Omental fat pad (tissue), 4 donors: ENCODE data around the gene RASSF1. TPM values are rescaled to one million over a fixed set of nuclear protein-coding genes. Genes with fewer than 3 reads are reported as not detected.

Source experiments
- ATAC-seq: fragments of 150-250 bp; one replicate; pipeline ENCODE4 v1.9.1; 2016; ENCODE audit warnings: mild to moderate bottlenecking, moderate library complexity; ENCODE audit not compliant: low FRiP score
- DNase-seq: peaks from one replicate; pipeline ENCODE4 v3.0.0-alpha.2; 2019; ENCODE audit warnings: low spot score
- total RNA-seq, 4 donors: library from RNA; depleted of rRNA; stranded (reverse); fragments of >200 nt; gene quantifications; one replicate each; pipeline ENCODE4 v1.1.0, GENCODE V29; 2016
- TF ChIP-seq, protein P1 (sequence below), 3 donors: fragments of 450-650 bp; IDR thresholded peaks; one replicate each; pipeline ENCODE4 v1.5.1; 2016 to 2017; ENCODE audit warnings: antibody characterized with exemption in 3 of 3, mild to moderate bottlenecking in 3 of 3, moderate library complexity in 2 of 3

Gene RASSF1
- total RNA-seq, 4 donors from 2014 or later = 42.1 to 82.0 (median 53.3) TPM

DNA sequence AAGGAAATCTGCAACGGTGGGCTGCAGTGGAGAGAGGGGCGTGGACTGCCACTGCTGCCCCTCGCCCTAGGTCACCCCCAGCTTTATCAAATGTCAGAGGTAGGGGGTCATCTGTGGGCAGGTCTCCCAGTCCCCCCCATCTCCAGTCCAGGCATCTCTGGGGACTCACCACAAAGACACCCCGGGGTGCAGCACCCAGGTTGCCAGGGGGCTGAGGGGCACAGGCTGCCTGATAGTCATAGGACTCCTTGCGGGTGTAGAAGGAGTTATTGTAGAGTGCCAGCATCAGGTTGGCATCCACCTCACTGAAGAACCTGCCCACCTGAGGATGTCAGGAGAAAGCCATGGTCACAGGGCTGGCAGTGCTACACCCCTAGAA lies 25.2 kb upstream of the RASSF1 start:
- TF ChIP-seq, protein P1, sequence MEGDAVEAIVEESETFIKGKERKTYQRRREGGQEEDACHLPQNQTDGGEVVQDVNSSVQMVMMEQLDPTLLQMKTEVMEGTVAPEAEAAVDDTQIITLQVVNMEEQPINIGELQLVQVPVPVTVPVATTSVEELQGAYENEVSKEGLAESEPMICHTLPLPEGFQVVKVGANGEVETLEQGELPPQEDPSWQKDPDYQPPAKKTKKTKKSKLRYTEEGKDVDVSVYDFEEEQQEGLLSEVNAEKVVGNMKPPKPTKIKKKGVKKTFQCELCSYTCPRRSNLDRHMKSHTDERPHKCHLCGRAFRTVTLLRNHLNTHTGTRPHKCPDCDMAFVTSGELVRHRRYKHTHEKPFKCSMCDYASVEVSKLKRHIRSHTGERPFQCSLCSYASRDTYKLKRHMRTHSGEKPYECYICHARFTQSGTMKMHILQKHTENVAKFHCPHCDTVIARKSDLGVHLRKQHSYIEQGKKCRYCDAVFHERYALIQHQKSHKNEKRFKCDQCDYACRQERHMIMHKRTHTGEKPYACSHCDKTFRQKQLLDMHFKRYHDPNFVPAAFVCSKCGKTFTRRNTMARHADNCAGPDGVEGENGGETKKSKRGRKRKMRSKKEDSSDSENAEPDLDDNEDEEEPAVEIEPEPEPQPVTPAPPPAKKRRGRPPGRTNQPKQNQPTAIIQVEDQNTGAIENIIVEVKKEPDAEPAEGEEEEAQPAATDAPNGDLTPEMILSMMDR (IDR thresholded peaks at IDR 0.05) = no peak
- DNase-seq = no peak
- no peak for ATAC-seq

DNA sequence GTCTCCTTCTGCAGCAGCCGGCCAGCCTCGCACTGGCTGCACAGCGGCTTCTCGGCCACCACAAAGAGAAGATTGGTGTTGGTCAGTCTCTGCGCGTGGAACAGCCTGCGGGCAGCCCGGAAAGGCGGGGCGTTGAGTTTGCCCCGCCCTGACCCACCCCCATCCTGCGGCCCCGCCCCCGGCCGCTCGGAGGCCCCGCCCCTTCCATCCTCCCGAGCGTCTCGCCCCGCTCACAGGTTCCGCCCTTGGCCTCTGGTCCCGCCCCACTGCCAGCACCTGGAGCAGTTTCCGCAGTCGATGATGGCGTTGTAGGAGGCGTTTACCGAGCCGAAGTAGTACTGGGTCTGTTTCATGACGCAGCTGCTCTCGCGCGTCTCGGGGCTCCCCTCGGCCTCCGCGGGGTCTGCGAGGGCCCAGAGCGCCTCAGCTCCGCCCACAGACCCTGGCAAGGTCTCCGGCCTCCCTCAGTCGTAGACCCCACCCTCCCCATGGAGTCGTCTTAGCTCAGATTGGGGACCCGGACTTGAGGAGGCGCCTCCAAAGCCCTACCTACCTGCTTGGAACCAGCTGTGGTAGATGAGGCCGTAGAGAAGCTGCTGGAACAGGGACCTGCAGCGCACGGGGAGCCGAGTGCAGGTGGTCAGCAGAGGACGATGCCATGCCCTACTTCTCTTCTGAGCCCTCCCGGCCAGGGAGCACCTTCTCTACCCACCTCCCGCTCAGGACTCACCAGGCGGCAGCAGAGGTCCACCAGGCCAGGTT lies 24.6 kb upstream of the RASSF1 start:
- ATAC-seq (peak; percentile 86), DNase-seq (peak; percentile 65)
- TF ChIP-seq, protein P1 (IDR thresholded peaks at IDR 0.05) = no peak

DNA sequence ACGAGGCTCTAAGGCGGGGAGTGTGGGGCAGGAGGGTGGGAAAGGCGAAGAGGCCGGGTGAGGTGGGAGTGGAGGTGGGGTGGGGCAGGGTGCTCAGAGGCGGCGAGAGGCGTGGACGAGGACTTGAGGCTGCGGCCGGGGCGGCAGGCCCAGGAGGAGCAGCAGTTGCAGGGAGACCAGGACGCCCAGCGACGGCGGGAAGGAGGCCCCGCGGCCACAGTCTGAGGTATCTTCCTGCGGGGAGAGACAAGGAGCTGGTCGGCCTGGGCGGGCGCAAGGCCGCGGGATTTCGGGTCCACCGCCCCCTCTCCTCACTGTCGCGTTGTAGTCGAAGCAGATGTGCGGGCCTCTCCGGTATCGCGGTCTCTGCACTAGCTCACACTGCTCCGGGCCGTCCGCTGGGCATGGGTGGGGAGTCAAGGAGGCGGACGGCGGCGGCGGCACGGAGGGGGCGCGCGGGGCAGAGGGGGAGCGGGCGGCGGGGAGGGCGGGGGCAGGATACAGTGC lies 24.0 kb upstream of the RASSF1 start:
- TF ChIP-seq, protein P1 (IDR thresholded peaks at IDR 0.05) = no peak
- no peak for DNase-seq
- peak; percentile 50 for ATAC-seq

DNA sequence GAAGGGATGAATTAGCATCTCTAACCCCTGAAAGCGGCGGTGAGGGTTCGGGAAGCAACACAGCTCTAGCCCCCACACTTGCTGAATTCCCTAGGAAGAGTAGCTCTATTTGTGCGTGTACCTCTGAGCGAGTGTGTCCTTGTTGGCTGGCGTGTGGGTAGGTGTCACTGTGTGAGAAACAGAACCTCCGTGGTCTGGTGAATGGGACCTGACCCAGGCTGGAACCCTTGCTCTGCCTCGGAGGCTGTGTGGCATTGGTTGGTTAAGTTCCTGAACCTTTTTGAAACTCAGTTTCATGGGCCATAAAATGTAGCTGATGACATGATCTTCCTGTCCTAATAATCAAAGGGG lies 19.1 kb upstream of the RASSF1 start:
- DNase-seq (no peak), ATAC-seq (no peak)
- TF ChIP-seq, protein P1 (IDR thresholded peaks at IDR 0.05) = no peak

DNA sequence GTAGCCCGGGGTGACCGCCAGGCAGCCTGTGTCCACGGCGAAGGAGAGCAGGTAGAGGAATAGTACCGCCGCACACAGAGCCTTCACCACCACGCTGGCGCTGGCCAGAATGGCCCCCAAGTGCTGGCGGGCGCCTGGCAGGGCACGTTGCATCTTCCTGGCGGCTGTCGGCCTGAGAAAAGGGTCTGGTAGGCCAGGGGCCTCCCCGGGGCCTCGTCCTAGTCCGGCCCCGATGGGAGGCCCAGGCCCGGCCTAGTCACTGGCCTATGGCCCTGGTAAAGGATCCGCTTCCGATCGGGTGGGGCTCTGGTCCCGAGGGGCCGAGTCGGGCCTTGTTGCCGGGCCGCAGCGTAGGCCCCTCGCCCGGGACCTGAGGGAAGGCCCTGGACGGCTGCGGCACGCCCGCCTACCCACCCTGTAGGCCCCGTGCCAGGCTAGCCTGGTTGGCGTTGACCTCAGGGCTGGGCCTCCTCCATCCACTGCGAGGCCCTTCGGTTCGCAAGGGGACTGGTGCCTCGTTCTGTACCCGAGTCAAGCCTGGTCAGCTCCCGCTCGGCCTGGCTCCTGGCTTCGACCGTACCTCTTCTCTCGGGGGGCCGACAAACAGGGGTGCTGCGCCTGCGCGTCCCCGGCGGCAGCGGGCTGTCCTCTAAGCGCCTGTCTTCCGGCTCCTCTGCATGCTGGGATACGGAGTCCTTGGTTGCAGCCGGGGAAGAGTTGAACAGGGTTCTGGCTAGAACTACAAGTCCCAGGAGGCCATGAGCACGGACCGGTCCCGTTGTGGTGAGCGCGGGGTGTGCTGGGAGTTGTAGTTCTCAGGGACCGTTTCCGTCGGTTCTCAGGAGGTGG lies 18.5 kb upstream of the RASSF1 start, which contains the start of gene TMEM115:
Gene TMEM115 (minus strand): TSS at position 611 of the 849 bp plus-strand sequence. CDS start 458 bp downstream, at position 153.
- DNase-seq (peak; percentile 80), ATAC-seq (peak; percentile 97)

DNA sequence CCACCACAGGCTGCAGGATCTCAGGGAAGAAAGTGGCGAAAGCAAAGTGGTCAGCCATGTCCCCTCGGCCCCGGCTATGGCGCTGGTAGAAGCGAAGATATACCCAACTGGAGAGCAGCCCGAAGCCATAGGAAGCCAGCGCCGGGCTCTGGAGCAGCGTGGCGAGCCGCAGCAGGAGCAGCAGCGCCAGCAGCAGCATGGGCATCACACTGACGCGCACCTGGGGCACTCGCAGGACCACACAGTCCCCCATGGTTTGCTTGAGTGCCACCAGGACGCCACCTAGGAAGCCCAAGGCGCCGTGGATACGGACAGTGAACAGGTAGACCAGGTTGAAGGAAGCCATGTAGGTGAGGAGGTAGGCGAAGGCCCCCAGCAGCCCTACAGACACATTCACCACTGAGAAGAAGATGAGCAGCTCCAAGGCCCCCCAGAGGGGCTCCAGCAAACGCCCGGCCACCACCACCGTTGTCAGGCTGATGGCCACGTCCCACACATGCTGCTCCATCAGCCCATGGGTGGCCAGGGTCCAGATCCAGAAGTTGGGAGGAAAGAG lies 17.8 kb upstream of the RASSF1 start:
- TF ChIP-seq, protein P1 (IDR thresholded peaks at IDR 0.05) = no peak
- DNase-seq = no peak
- no peak for ATAC-seq

More for the DNA sequence above, 18.5 kb upstream of the RASSF1 start, which contains the start of gene TMEM115:
- TF ChIP-seq, protein P1 (IDR thresholded peaks at IDR 0.05) = no peak
